Measurements from ENCODE around the gene SULT1A3. TPM values are rescaled to one million over a fixed set of nuclear protein-coding genes. Genes with fewer than 3 reads are reported as not detected.
"Not testable (repeated sequence)": the region's sequence is repeated elsewhere in the genome, so short reads cannot be mapped to it uniquely, and the experiment has no call there.

SULT1A3 gene
- total RNA-seq, 1 experiment from 2014 or later: 13.4 TPM

DNA sequence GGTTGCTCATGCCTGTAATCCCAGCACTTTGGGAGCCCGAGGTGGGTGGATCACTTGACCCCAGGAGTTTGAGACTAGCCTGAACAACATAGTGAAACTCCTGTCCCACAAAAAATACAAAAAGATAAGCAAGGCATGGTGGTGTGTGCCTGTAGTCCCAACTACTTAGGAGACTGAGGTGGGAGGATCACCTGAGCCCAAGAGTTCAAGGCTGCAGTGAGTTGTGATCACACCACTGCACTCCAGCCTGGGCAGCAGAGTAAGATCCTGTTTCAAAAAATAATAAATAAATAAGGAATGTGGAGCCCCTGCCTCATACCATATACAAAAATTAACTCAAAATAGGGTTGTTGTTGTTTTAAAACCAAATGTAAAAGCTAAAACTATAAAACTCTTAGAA, 41.8 kb upstream of the SULT1A3 start:
- TF ChIP-seq, protein P1, sequence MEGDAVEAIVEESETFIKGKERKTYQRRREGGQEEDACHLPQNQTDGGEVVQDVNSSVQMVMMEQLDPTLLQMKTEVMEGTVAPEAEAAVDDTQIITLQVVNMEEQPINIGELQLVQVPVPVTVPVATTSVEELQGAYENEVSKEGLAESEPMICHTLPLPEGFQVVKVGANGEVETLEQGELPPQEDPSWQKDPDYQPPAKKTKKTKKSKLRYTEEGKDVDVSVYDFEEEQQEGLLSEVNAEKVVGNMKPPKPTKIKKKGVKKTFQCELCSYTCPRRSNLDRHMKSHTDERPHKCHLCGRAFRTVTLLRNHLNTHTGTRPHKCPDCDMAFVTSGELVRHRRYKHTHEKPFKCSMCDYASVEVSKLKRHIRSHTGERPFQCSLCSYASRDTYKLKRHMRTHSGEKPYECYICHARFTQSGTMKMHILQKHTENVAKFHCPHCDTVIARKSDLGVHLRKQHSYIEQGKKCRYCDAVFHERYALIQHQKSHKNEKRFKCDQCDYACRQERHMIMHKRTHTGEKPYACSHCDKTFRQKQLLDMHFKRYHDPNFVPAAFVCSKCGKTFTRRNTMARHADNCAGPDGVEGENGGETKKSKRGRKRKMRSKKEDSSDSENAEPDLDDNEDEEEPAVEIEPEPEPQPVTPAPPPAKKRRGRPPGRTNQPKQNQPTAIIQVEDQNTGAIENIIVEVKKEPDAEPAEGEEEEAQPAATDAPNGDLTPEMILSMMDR (IDR thresholded peaks at IDR 0.05; ENCODE audit: unreplicated experiment): no peak
- H3K4me1 Mint-ChIP-seq (ENCODE audit: insufficient read depth, unreplicated experiment): no peaks in the 10 kb centered on the region
- intact Hi-C loops (cut with micrococcal nuclease): no loop called here
- no TSS peak for BruUV-seq (replicated peaks)
- H3K9me3 Mint-ChIP-seq (ENCODE audit: unreplicated experiment): no peaks in the 10 kb centered on the region
- H3K27me3 Mint-ChIP-seq (ENCODE audit: insufficient read depth, unreplicated experiment): no peaks in the 10 kb centered on the region
- no peaks in the 10 kb centered on the region for H3K36me3 Mint-ChIP-seq (ENCODE audit: insufficient read depth, unreplicated experiment)
- no peak overlapping the region for H3K27ac Mint-ChIP-seq (ENCODE audit: low read depth, unreplicated experiment)
- no peak for DNase-seq (ENCODE audit: unreplicated experiment)
- ChIA-PET POLR2A (interaction anchor here (0.6 kb wide), 1 partner anchor 10 kb away, joined by 3 read pairs; no protein-coding TSS in a partner anchor), CTCF (no interaction called here)
- H3K4me3 Mint-ChIP-seq (ENCODE audit: unreplicated experiment): no peak overlapping the region

DNA sequence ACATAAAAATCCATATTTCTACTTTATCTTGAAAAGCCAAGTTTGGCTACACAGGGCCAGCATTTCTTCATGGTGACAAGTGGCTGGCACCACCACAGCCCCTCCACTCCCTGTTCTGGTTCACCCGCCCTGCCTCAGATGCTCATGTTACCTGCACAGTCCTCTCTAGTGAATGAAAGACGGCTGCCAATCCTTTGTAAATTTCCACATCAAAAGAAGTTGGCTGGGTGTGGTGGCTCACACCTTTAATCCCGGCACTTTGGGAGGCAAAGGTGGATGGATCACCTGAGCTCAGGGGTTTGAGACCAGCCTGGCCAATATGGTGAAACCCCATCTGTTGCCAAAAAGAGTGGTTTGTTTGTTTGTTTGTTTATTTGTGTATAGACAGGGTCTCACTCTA, 35.5 kb upstream of the SULT1A3 start:
- CTCF ChIA-PET: no interaction called here
- POLR2A ChIA-PET: no interaction called here

DNA sequence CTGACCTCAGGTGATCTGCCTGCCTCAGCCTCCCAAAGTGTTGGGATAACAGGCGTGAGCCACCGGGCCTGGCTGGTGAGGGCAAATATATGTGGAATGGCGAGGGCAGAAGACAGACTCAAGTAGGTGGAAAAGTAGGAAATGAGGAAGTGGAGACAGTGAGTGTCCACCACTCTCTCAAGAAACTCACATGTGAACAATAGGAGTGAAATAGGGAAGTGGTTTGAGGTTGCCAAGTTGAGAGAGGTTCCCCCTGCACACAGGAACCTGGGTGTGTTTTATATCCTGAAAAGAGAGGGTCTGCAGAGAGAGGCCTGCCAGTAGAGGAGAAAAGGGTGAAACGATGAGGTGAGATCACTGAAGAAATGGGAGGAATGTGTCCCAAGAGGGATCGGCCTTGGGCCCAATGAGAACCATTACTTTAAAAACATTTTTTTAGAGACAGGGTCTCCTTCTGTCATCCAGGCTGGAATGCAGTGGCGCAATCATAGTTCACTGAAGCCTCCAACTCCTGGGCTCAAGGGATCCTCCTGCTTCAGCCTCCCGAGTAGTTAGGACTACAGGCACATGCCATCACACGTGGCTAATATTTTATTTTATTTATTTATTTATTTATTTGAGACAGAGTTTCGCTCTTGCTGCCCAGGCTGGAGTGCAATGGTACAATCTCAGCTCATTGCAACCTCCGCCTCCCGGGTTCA, 32.7 kb upstream of the SULT1A3 start:
- Mint-ChIP-seq H3K36me3 (ENCODE audit: insufficient read depth, unreplicated experiment) (no peaks in the 10 kb centered on the region), H3K4me3 (ENCODE audit: unreplicated experiment) (no peak overlapping the region), H3K9me3 (ENCODE audit: unreplicated experiment) (no peaks in the 10 kb centered on the region), H3K27me3 (ENCODE audit: insufficient read depth, unreplicated experiment) (no peaks in the 10 kb centered on the region), H3K27ac (ENCODE audit: low read depth, unreplicated experiment) (no peak overlapping the region), H3K4me1 (ENCODE audit: insufficient read depth, unreplicated experiment) (no peaks in the 10 kb centered on the region)
- intact Hi-C loops (cut with micrococcal nuclease): no loop called here
- no TSS peak for BruUV-seq (replicated peaks)
- POLR2A ChIA-PET: interaction anchor here (0.7 kb wide), 1 partner anchor 9 kb away, joined by 3 read pairs; no protein-coding TSS in a partner anchor
- TF ChIP-seq, protein P1 (IDR thresholded peaks at IDR 0.05; ENCODE audit: unreplicated experiment): no peak
- DNase-seq (ENCODE audit: unreplicated experiment): no peak
- CTCF ChIA-PET: no interaction called here

More for the DNA sequence above, 35.5 kb upstream of the SULT1A3 start:
- no TSS peak for BruUV-seq (replicated peaks)
- DNase-seq (ENCODE audit: unreplicated experiment): no peak
- H3K27me3 Mint-ChIP-seq (ENCODE audit: insufficient read depth, unreplicated experiment): no peaks in the 10 kb centered on the region
- no peaks in the 10 kb centered on the region for H3K4me1 Mint-ChIP-seq (ENCODE audit: insufficient read depth, unreplicated experiment)
- TF ChIP-seq, protein P1 (IDR thresholded peaks at IDR 0.05; ENCODE audit: unreplicated experiment): no peak
- no peak overlapping the region for H3K4me3 Mint-ChIP-seq (ENCODE audit: unreplicated experiment)
- H3K27ac Mint-ChIP-seq (ENCODE audit: low read depth, unreplicated experiment): no peak overlapping the region
- intact Hi-C loops (cut with micrococcal nuclease): no loop called here
- H3K36me3 Mint-ChIP-seq (ENCODE audit: insufficient read depth, unreplicated experiment): no peaks in the 10 kb centered on the region
- H3K9me3 Mint-ChIP-seq (ENCODE audit: unreplicated experiment): no peaks in the 10 kb centered on the region

DNA sequence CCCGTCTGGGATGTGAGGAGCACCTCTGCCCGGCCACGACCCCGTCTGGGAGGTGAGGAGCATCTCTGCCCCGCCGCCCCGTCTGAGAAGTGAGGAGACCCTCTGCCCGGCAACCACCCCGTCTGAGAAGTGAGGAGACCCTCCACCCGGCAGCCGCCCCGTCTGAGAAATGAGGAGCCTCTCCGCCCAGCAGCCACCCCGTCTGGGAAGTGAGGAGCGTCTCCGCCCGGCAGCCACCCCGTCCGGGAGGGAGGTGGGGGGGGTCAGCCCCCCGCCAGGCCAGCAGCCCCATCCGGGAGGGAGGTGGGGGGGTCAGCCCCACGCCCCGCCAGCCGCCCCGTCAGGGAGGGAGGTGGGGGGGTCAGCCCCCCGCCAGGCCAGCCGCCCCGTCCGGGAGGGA, 30.3 kb upstream of the SULT1A3 start:
- H3K4me1 Mint-ChIP-seq (ENCODE audit: insufficient read depth, unreplicated experiment); POLR2A ChIA-PET; H3K36me3 Mint-ChIP-seq (ENCODE audit: insufficient read depth, unreplicated experiment); CTCF ChIA-PET; H3K9me3 Mint-ChIP-seq (ENCODE audit: unreplicated experiment); H3K4me3 Mint-ChIP-seq (ENCODE audit: unreplicated experiment); H3K27me3 Mint-ChIP-seq (ENCODE audit: insufficient read depth, unreplicated experiment); H3K27ac Mint-ChIP-seq (ENCODE audit: low read depth, unreplicated experiment); BruUV-seq (replicated peaks); DNase-seq (ENCODE audit: unreplicated experiment); intact Hi-C loops (cut with micrococcal nuclease): not testable (repeated sequence)

DNA sequence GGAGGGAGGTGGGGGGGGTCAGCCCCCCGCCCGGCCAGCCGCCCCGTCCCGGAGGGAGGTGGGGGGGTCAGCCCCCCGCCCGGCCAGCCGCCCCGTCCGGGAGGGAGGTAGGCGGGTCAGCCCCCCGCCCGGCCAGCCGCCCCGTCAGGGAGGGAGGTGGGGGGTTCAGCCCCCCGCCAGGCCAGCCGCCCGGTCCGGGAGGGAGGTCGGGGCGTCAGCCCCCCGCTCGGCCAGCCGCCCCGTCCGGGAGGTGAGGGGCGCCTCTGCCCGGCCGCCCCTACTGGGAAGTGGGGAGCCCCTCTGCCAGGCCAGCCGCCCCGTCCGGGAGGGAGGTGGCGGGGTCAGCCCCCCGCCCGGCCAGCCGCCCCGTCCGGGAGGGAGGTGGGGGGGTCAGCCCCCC, 29.6 kb upstream of the SULT1A3 start:
- H3K4me3 Mint-ChIP-seq (ENCODE audit: unreplicated experiment); BruUV-seq (replicated peaks); CTCF ChIA-PET; H3K27me3 Mint-ChIP-seq (ENCODE audit: insufficient read depth, unreplicated experiment); H3K36me3 Mint-ChIP-seq (ENCODE audit: insufficient read depth, unreplicated experiment); H3K27ac Mint-ChIP-seq (ENCODE audit: low read depth, unreplicated experiment); H3K9me3 Mint-ChIP-seq (ENCODE audit: unreplicated experiment); intact Hi-C loops (cut with micrococcal nuclease); H3K4me1 Mint-ChIP-seq (ENCODE audit: insufficient read depth, unreplicated experiment); DNase-seq (ENCODE audit: unreplicated experiment); POLR2A ChIA-PET: not testable (repeated sequence)

DNA sequence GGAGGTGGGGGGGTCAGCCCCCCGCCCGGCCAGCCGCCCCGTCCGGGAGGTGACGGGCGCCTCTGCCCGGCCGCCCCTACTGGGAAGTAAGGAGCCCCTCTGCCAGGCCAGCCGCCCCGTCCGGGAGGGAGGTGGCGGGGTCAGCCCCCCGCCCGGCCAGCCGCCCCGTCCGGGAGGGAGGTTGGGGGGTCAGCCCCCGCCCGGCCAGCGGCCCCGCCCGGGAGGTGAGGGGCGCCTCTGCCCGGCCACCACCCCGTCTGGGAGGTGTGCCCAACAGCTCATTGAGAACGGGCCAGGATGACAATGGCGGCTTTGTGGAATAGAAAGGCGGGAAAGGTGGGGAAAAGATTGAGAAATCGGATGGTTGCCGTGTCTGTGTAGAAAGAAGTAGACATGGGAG, 28.9 kb upstream of the SULT1A3 start:
- H3K9me3 Mint-ChIP-seq (ENCODE audit: unreplicated experiment); intact Hi-C loops (cut with micrococcal nuclease); POLR2A ChIA-PET; H3K4me1 Mint-ChIP-seq (ENCODE audit: insufficient read depth, unreplicated experiment); DNase-seq (ENCODE audit: unreplicated experiment); H3K27me3 Mint-ChIP-seq (ENCODE audit: insufficient read depth, unreplicated experiment); H3K4me3 Mint-ChIP-seq (ENCODE audit: unreplicated experiment); BruUV-seq (replicated peaks); CTCF ChIA-PET; H3K27ac Mint-ChIP-seq (ENCODE audit: low read depth, unreplicated experiment); H3K36me3 Mint-ChIP-seq (ENCODE audit: insufficient read depth, unreplicated experiment): not testable (repeated sequence)
